Right lobe of liver (tissue), 6 donors: ENCODE results near the gene PDCD11. TPM values are rescaled to one million over a fixed set of nuclear protein-coding genes. Genes with fewer than 3 reads are reported as not detected.

ENCODE experiments used
- ATAC-seq, 4 donors: fragments of 200-7000 bp; cut with Tn5 transposase; one replicate each; pipeline ENCODE4 v1.9.1; 2020; ENCODE audit warnings: mild to moderate bottlenecking in 4 of 4, moderate library complexity in 4 of 4
- DNase-seq, 3 donors: peaks; one replicate each; pipeline ENCODE4 v3.0.0-alpha.2; 2020
- H3K27ac ChIP-seq, 3 donors: fragments of 200-600 bp; one replicate each; pipeline ENCODE4 v1.8.0; 2022
- H3K27me3 ChIP-seq, 2 donors: fragments of 200-600 bp; one replicate each; pipeline ENCODE4 v1.8.0; 2022
- H3K36me3 ChIP-seq, 4 donors: fragments of 200-600 bp; sonication (generic) in 1 of 4; one replicate each; pipeline versions ENCODE4 v1.5.1 to v1.8.0; 2017 to 2022; ENCODE audit warnings: control low read depth in 1 of 4
- H3K4me1 ChIP-seq, 4 donors: fragments of 200-600 bp; sonication (generic) in 1 of 4; one replicate each; pipeline versions ENCODE4 v1.5.1 to v1.8.0; 2017 to 2022; ENCODE audit warnings: control low read depth in 1 of 4
- H3K4me3 ChIP-seq, 3 donors: fragments of 200-600 bp; one replicate each; pipeline ENCODE4 v1.8.0; 2022
- H3K9me3 ChIP-seq, 4 donors: fragments of 200-600 bp; sonication (generic) in 1 of 4; one replicate each; pipeline versions ENCODE4 v1.5.1 to v1.8.0; 2017 to 2022; ENCODE audit warnings: control low read depth in 1 of 4
- POLR2A ChIP-seq: fragments of 450-650 bp; IDR thresholded peaks from one replicate; pipeline ENCODE4 v1.6.1; 2017; ENCODE audit warnings: antibody characterized with exemption, mild to moderate bottlenecking
- WGBS: methylation state at CpG from one replicate; pipeline ENCODE4 v1.1.6; 2018; ENCODE audit warnings: low coverage, low lambda C conversion rate; ENCODE audit not compliant: insufficient coverage; ENCODE audit errors: missing lambda C conversion rate; 5-methylcytosine and 5-hydroxymethylcytosine counted together
- intact Hi-C, 2 donors: fragments of 100-400 bp; cut with DNase I; formaldehyde crosslinking; loops; one replicate each; pipeline versions ENCODE4 v1.11.2 to v1.14.1; 2022
- total RNA-seq, 6 experiments: library from RNA; depleted of rRNA in 2 of 6; stranded (reverse); fragments of >200 nt in 2 of 6; fragmentation: NEBNext Ultra II Directional in 3 of 6; extraction: Animal tissue kit (Norgen Biotek cat#: 25700) in 3 of 6; gene quantifications; one replicate each; pipeline versions ENCODE4 v1.1.0 to v1.2.4, GENCODE V29; 2016 to 2023
- TF ChIP-seq, protein P1 (sequence below), 4 donors: fragments of 200-600 bp in 3 of 4; fragments of 450-650 bp in 1 of 4; IDR thresholded peaks; one replicate each; pipeline versions ENCODE4 v1.5.1 to v1.8.0; 2016 to 2022; ENCODE audit warnings: antibody characterized with exemption in 4 of 4, mild to moderate bottlenecking in 2 of 4
- donor health status: DM: no; HTN: yes; CAD: no.
- donor health status: DM: no; HTN: no; CAD: no.
- donor health status: DM: no; HTN: no; CAD: no.
- donor health status: DM: no; HTN: yes; CAD: no.
- donor health status: DM: no; HTN: yes; CAD: no.

PDCD11 gene
- total RNA-seq, 6 experiments from 2014 or later, result 10.6 to 13.5 (median 12.0) TPM

DNA sequence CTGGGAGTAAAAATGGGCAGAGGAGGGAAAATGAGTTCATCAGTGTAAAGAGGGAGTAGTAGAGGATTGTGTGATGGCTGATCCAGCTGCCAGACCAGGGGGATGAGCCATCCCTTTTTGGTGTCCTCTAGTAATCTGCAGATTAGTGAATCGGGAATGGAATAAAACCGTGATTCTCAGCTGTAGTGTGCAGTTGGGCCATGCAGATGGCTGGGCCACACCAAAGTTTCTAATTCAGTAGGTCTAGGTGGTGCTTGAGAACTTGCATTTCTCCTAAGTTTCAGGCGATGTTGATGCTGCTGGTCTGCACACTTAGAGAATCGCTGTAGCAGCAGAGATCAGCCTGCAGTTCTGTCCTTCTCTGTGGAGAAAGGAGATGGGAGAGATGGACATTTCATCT, 22.7 kb downstream of the PDCD11 start:
- Histone ChIP-seq H3K27me3 (no peaks in the 10 kb centered on the region), H3K4me1 (peaks cover 0 to 23% (median 10%) of the 10 kb centered on the region in 4 donors), H3K4me3 (no peak overlapping the region), H3K36me3 (peaks cover 0 to 78% (median 39%) of the 10 kb centered on the region in 4 donors), H3K9me3 (no peaks in the 10 kb centered on the region), H3K27ac (no peak overlapping the region)
- no peak for DNase-seq
- ATAC-seq, result no peak
- intact Hi-C loops, result loop anchor here (5.0 kb wide), 2 partner anchors 58 to 173 kb away; partner anchors contain the start of gene CALHM3 (in 1 of the 2)
- TF ChIP-seq, protein P1, sequence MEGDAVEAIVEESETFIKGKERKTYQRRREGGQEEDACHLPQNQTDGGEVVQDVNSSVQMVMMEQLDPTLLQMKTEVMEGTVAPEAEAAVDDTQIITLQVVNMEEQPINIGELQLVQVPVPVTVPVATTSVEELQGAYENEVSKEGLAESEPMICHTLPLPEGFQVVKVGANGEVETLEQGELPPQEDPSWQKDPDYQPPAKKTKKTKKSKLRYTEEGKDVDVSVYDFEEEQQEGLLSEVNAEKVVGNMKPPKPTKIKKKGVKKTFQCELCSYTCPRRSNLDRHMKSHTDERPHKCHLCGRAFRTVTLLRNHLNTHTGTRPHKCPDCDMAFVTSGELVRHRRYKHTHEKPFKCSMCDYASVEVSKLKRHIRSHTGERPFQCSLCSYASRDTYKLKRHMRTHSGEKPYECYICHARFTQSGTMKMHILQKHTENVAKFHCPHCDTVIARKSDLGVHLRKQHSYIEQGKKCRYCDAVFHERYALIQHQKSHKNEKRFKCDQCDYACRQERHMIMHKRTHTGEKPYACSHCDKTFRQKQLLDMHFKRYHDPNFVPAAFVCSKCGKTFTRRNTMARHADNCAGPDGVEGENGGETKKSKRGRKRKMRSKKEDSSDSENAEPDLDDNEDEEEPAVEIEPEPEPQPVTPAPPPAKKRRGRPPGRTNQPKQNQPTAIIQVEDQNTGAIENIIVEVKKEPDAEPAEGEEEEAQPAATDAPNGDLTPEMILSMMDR (IDR thresholded peaks at IDR 0.05), result no peak
- no peak for TF ChIP-seq POLR2A
- WGBS, result 86% methylated on average over 2 of the region's 4 CpGs

DNA sequence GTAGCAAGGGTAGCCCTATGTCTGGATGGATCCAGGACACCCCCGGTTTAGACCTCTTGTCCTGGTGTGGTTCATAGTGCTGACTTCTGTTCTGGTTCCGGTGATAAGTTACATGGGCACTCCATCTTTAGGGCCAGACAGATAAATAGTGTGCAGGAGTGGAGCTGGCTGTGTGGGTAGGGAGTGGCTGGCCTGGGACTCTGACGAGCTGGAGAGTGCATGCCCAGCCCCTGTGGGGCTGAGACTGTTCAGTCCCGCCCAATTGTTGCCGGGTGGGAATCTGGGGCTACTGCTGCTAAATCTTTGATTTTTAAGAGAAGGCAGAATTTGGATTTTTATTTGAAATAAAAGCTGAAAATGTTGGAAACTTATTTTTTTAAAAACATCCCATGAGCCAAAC, 27.3 kb downstream of the PDCD11 start:
- WGBS, result 89% methylated on average over 5 of the region's 5 CpGs
- H3K4me3 ChIP-seq, result no peak overlapping the region
- intact Hi-C loops, result no loop called here

DNA sequence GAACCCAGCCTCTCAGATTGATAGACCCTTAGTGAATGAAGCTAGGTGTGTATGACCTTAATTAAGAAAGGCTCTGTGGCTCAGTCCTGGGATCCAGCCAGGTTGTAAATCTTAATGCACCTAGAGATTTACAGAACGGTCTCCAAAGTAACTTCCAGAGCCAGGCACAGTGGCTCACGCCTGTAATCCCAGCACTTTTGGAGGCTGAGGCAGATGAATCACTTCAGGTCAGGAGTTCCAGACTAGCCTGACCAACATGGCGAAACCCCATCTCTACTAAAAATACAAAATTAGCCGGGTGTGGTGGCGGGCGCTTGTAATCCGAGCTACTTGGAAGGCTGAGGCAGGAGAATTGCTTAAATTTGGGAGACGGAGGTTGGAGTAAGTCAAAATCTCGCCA, 31.4 kb downstream of the PDCD11 start:
- Histone ChIP-seq H3K36me3 (peaks cover 0 to 50% (median 12%) of the 10 kb centered on the region in 4 donors), H3K27ac (no peak overlapping the region), H3K9me3 (no peaks in the 10 kb centered on the region), H3K4me3 (no peak overlapping the region), H3K27me3 (no peaks in the 10 kb centered on the region), H3K4me1 (peaks cover 0 to 4% (median 0%) of the 10 kb centered on the region in 4 donors)
- intact Hi-C loops, result no loop called here
- no peak for DNase-seq
- no peak for ATAC-seq
- TF ChIP-seq, protein P1 (IDR thresholded peaks at IDR 0.05), result no peak
- TF ChIP-seq POLR2A, result no peak
- WGBS, result 98% methylated on average over 8 of the region's 9 CpGs

More for the DNA sequence above, 27.3 kb downstream of the PDCD11 start:
- no peak for DNase-seq
- Histone ChIP-seq H3K4me1 (no peaks in the 10 kb centered on the region), H3K27ac (no peak overlapping the region), H3K27me3 (no peaks in the 10 kb centered on the region), H3K9me3 (no peaks in the 10 kb centered on the region), H3K36me3 (peaks cover 0 to 71% (median 23%) of the 10 kb centered on the region in 4 donors)
- no peak for ATAC-seq
- TF ChIP-seq, protein P1 (IDR thresholded peaks at IDR 0.05), result no peak
- TF ChIP-seq POLR2A, result no peak

DNA sequence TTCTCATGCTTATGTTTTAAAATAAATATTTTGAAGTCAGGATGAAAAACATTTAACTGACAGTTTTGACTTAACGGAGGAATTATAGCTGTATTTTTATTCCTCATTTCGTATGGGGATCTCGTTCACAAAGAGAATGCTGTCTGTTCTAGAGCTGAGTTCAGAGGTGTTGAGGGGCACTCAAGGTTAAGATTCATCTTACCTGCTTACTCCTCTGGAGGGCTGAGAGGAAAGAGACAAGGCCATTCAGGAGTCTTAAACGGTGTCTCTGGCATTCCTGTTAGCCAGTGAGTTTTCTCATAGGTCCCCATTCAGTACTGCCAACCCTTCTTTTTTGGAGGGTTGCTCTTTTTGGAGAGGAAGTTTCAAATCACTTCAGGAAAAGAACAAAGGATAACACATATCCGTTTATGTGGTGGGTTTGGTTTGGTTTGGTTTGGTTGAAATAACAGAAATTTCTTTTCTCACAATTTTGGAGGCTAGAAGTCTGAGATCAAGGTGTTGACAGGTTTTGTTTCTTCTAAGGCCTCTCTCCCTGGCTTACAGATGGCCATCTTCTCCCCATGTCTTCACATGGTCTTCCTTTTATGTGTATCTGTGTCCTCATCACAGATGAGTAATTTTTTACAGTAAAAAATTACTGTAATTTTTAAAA, 32.7 kb downstream of the PDCD11 start:
- intact Hi-C loops, result no loop called here
- TF ChIP-seq, protein P1 (IDR thresholded peaks at IDR 0.05), result no peak
- no peak for TF ChIP-seq POLR2A
- no peak for ATAC-seq

More for the DNA sequence above, 32.7 kb downstream of the PDCD11 start:
- WGBS, result 65% methylated on average over 5 of the region's 5 CpGs
- no peak overlapping the region for H3K27ac ChIP-seq
- H3K9me3 ChIP-seq, result no peaks in the 10 kb centered on the region
- no peaks in the 10 kb centered on the region for H3K27me3 ChIP-seq
- H3K4me1 ChIP-seq, result peaks cover 0 to 4% (median 0%) of the 10 kb centered on the region in 4 donors
- H3K36me3 ChIP-seq, result peaks cover 0 to 44% (median 10%) of the 10 kb centered on the region in 4 donors
- no peak overlapping the region for H3K4me3 ChIP-seq
- DNase-seq, result no peak
